ENCODE results near the gene GPR15.

DNA sequence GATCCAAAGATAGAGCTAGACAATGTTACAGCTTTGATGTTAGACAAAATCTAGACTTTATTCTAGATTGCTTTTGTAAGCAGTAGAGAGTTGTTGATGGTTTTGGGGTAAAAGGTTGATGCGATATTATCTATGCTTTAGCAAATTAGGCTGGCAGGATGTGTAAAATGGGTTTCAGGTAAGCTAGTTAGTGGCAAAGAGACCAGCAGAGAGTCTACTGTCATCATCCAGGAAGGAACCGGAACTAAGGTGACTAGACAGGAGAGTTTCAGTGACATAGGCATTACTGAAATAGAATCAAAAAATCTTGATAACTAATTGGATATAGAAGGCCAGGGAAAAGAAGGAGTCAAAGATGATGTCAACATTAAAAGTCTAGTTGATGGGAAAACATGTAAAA is 23.2 kb upstream of the GPR15 start:
- TF ChIP-seq EZH2 (IDR thresholded peaks at IDR 0.05; ENCODE audit: low read depth), result no peak
- TF ChIP-seq, protein P1, sequence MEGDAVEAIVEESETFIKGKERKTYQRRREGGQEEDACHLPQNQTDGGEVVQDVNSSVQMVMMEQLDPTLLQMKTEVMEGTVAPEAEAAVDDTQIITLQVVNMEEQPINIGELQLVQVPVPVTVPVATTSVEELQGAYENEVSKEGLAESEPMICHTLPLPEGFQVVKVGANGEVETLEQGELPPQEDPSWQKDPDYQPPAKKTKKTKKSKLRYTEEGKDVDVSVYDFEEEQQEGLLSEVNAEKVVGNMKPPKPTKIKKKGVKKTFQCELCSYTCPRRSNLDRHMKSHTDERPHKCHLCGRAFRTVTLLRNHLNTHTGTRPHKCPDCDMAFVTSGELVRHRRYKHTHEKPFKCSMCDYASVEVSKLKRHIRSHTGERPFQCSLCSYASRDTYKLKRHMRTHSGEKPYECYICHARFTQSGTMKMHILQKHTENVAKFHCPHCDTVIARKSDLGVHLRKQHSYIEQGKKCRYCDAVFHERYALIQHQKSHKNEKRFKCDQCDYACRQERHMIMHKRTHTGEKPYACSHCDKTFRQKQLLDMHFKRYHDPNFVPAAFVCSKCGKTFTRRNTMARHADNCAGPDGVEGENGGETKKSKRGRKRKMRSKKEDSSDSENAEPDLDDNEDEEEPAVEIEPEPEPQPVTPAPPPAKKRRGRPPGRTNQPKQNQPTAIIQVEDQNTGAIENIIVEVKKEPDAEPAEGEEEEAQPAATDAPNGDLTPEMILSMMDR (conservative IDR thresholded peaks at IDR 0.05), result no peak

Measured in PC-9 (cell line).